K562 (cell line): ENCODE data around the gene ZKSCAN5. TPM values are rescaled to one million over a fixed set of nuclear protein-coding genes. Genes with fewer than 3 reads are reported as not detected.

Source experiments
- ARNT ChIP-seq, 2 experiments: fragments of 450-650 bp; IDR thresholded peaks; 2 replicates each; pipeline ENCODE4 v1.6.1; 2016; ENCODE audit warnings: mild to moderate bottlenecking in 1 of 2
- ELF1 ChIP-seq: fragments of 200-800 bp; sonication (Bioruptor generic); IDR thresholded peaks from 2 replicates; pipeline ENCODE4 v1.6.1; 2016; ENCODE audit warnings: missing genetic modification characterization, missing compliant biosample characterization
- ERF ChIP-seq: fragments of 450-650 bp; formaldehyde crosslinking; IDR thresholded peaks from 2 replicates; pipeline ENCODE4 v1.4.0; 2020; ENCODE audit warnings: mild to moderate bottlenecking, mixed read lengths
- FOSL1 ChIP-seq: fragments of 200-800 bp; sonication (Bioruptor generic); conservative IDR thresholded peaks from 2 replicates; pipeline ENCODE4 v1.6.1; 2016; ENCODE audit warnings: missing genetic modification characterization, missing compliant biosample characterization
- GTF2E2 ChIP-seq: fragments of 200-800 bp; sonication (Bioruptor generic); IDR thresholded peaks from 2 replicates; pipeline ENCODE4 v1.6.1; 2016; ENCODE audit warnings: missing genetic modification characterization, missing compliant biosample characterization
- MYC ChIP-seq, 2 experiments: fragments of 250-450 bp in 1 of 2; sonication (Bioruptor Pico) in 1 of 2; IDR thresholded peaks; 2 replicates each; pipeline versions ENCODE4 v1.5.1 to v1.6.1; 2012 to 2021; ENCODE audit warnings: low read depth in 2 of 2, borderline replicate concordance in 1 of 2, improper control_type of control experiment in 1 of 2, low read length in 1 of 2, mild to moderate bottlenecking in 1 of 2, moderate library complexity in 1 of 2
- NCOA4 ChIP-seq: fragments of 450-650 bp; IDR thresholded peaks from 2 replicates; pipeline ENCODE4 v1.6.1; 2018; ENCODE audit warnings: mild to moderate bottlenecking; ENCODE audit not compliant: partially characterized antibody
- NFE2 ChIP-seq: IDR thresholded peaks from 2 replicates; pipeline ENCODE4 v1.6.1; 2014; ENCODE audit warnings: antibody characterized with exemption, low read depth
- NFXL1 ChIP-seq: fragments of 450-650 bp; formaldehyde crosslinking; IDR thresholded peaks from 2 replicates; pipeline ENCODE4 v1.4.0; 2021; ENCODE audit warnings: mild to moderate bottlenecking
- POLR2AphosphoS5 ChIP-seq: IDR thresholded peaks from 2 replicates; pipeline ENCODE4 v1.6.1; 2011; ENCODE audit warnings: mild to moderate bottlenecking, low read depth, low read length, moderate library complexity; ENCODE audit not compliant: control insufficient read depth, insufficient read depth
- POLR2H ChIP-seq: IDR thresholded peaks from 2 replicates; pipeline ENCODE4 v1.6.1; 2016; ENCODE audit warnings: missing genetic modification characterization, low read depth, mild to moderate bottlenecking, control low read depth, missing compliant biosample characterization, moderate library complexity
- RCOR1 ChIP-seq, 2 experiments: IDR thresholded peaks; 2 replicates each; pipeline ENCODE4 v1.6.1; 2012; ENCODE audit warnings: low read depth in 2 of 2, low read length in 2 of 2, borderline replicate concordance in 1 of 2, improper control_type of control experiment in 1 of 2
- RHOXF2B ChIP-seq: fragments of 250-450 bp; sonication (Bioruptor Pico); conservative IDR thresholded peaks from 2 replicates; pipeline ENCODE4 v1.5.1; 2021
- SAP30 ChIP-seq: fragments of 200-600 bp; sonication (generic); IDR thresholded peaks from 2 replicates; pipeline ENCODE4 v1.6.1; 2012; ENCODE audit warnings: borderline replicate concordance, low read depth, mild to moderate bottlenecking, moderate library complexity, low read length, control low read depth, inconsistent platforms; ENCODE audit not compliant: insufficient read depth, poor library complexity, severe bottlenecking
- STAT5A ChIP-seq: IDR thresholded peaks from 2 replicates; pipeline ENCODE4 v1.6.1; 2012; ENCODE audit warnings: low read length, inconsistent platforms, borderline replicate concordance
- ZBTB7A ChIP-seq: IDR thresholded peaks from 2 replicates; pipeline ENCODE4 v1.6.1; 2011; ENCODE audit warnings: low read depth, mild to moderate bottlenecking, low read length, moderate library complexity, borderline replicate concordance; ENCODE audit not compliant: control insufficient read depth
- ZFP36 ChIP-seq: fragments of 150-350 bp; IDR thresholded peaks from 2 replicates; pipeline ENCODE4 v1.6.1; 2018; ENCODE audit warnings: low read length, low read depth; ENCODE audit not compliant: partially characterized antibody
- ZFX ChIP-seq: sonication (generic); formaldehyde crosslinking; IDR thresholded peaks from 2 replicates; pipeline ENCODE4 v1.8.0; 2022; ENCODE audit warnings: mild to moderate bottlenecking, missing genetic modification reagents, moderate library complexity
- ZNF431 ChIP-seq: sonication (generic); formaldehyde crosslinking; IDR thresholded peaks from 2 replicates; pipeline ENCODE4 v1.8.0; 2022; ENCODE audit warnings: mild to moderate bottlenecking, missing genetic modification reagents
- ZNF740 ChIP-seq, 3 experiments: fragments of 200-800 bp in 1 of 3; sonication (Bioruptor generic) in 1 of 3; sonication (generic) in 1 of 3; formaldehyde crosslinking in 1 of 3; IDR thresholded peaks; 2 replicates each; pipeline versions ENCODE4 v1.6.1 to v1.8.0; 2016 to 2022; ENCODE audit warnings: mild to moderate bottlenecking in 2 of 3, missing compliant biosample characterization in 2 of 3, missing genetic modification characterization in 2 of 3, missing genetic modification reagents in 1 of 3
- polyA plus RNA-seq, 8 experiments: library from polyadenylated mRNA; depleted of rRNA in 4 of 8; stranded (reverse) in 5 of 8; unstranded in 3 of 8; fragments of >200 nt; fragmentation: Nextera tagmentation in 2 of 8; fragmentation: Illumina TruSeq in 1 of 8; extraction: Ambion mirVana in 2 of 8; extraction: Trizol in 1 of 8; gene quantifications; 2 replicates each; pipeline versions ENCODE4 v1.2.1 to v1.2.3, GENCODE V29; 2011 to 2014; ENCODE audit warnings: inconsistent platforms in 1 of 8, missing spikeins in 1 of 8
- total RNA-seq, 7 experiments: library from RNA; depleted of rRNA in 6 of 7; stranded (reverse); fragments of >200 nt in 6 of 7; fragmentation: Illumina TruSeq in 2 of 7; extraction: Trizol in 2 of 7; gene quantifications; 2 replicates each; pipeline versions ENCODE4 v1.2.1 to v1.2.3, GENCODE V29; 2011 to 2021; ENCODE audit warnings: low replicate concordance in 1 of 7
- TF ChIP-seq, protein P1 (sequence below): fragments of 450-650 bp; formaldehyde crosslinking; IDR thresholded peaks from 2 replicates; pipeline ENCODE4 v1.4.0; 2020; ENCODE audit warnings: mild to moderate bottlenecking, moderate library complexity

ZKSCAN5 gene
- total and polyA plus RNA-seq, 9 of the 15 experiments (the other 6 are each of a cell fraction or from before 2014, with no cell fraction given): 4.2 to 19.0 (median 15.0) TPM

DNA sequence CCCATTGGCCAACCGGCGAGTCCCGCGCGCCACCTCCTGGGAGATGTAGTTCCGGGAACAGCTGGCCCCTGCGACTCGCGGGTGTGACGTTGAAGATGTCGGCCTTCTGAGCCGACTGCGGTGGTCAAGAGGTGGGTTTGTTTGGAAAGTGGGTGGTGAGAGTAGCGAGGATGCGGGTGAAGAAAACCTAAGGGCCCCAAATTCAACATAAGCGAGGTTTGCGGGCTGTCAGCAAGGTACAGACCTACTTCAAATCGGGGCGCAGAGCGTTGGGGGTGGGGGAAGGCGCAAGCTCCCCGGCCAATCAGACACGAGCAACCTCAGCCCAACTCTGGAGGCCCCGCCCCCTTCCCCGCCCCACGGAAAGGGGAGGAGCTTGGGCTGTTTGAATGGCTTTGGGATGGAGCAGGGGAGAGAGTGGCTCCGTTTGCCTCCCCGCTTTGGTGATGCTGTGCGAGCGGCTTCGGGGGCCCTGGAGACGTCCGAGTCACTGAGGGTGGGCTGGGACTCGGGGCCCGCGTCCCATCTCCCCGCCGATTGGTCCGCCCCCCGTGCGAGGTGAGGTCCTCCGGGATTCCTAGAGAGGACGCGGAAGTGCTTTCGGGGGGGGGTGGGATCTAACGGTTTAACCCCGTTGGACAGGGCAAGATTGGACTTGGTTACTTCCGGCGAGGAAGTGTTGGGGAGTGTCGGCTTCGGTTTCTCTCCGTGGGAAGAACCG lies at the start of gene ZKSCAN5 (continued):
- TF ChIP-seq SAP30: peak; percentile 65
- peak; percentile 78; the same call in 1 of the 2 replicates for TF ChIP-seq MYC (IDR thresholded peaks at IDR 0.05; ENCODE audit: low read depth, low read length)
- TF ChIP-seq MYC (CRISPR knock-in tag; IDR thresholded peaks at IDR 0.05; ENCODE audit: borderline replicate concordance, low read depth): no peak
- TF ChIP-seq POLR2H (tag): peak; percentile 61; the same call in 1 of the 2 replicates
- no peak for TF ChIP-seq NCOA4
- peak; percentile 98 for TF ChIP-seq POLR2AphosphoS5
- TF ChIP-seq ARNT (IDR thresholded peaks at IDR 0.05): 0 out of 4 replicates have a peak, but pooled peaks of 1 of the 2 experiments have one; percentile 16
- TF ChIP-seq ELF1: peak; percentile 99
- TF ChIP-seq RHOXF2B (CRISPR knock-in tag): no peak
- TF ChIP-seq NFXL1: no peak
- TF ChIP-seq ZFP36: no peak
- peak; percentile 57; the same call in 1 of the 2 replicates for TF ChIP-seq ZBTB7A
- peak; percentile 31; the same call in 1 of the 2 replicates for TF ChIP-seq ZNF431 (CRISPR knock-in tag)
- peak; percentile 9; the same call in 1 of the 2 replicates for TF ChIP-seq ERF
- peak; percentile 38; the same call in 1 of the 2 replicates for TF ChIP-seq STAT5A
- peak in 1 of 2 experiments; percentile 41; a peak in 2 of 4 replicates for TF ChIP-seq RCOR1 (IDR thresholded peaks at IDR 0.05; ENCODE audit: borderline replicate concordance in 1 of 2, low read depth in 2 of 2, low read length in 2 of 2)
- TF ChIP-seq NFE2: 0 out of 2 replicates have a peak, but pooled peaks have one; percentile 11
- TF ChIP-seq ZNF740 (CRISPR knock-in tag; IDR thresholded peaks at IDR 0.05): peak; percentile 99
- TF ChIP-seq ZNF740 (tag; IDR thresholded peaks at IDR 0.05): peak in 1 of 2 experiments; percentile 95; a peak in 2 of 4 replicates
- TF ChIP-seq, protein P1, sequence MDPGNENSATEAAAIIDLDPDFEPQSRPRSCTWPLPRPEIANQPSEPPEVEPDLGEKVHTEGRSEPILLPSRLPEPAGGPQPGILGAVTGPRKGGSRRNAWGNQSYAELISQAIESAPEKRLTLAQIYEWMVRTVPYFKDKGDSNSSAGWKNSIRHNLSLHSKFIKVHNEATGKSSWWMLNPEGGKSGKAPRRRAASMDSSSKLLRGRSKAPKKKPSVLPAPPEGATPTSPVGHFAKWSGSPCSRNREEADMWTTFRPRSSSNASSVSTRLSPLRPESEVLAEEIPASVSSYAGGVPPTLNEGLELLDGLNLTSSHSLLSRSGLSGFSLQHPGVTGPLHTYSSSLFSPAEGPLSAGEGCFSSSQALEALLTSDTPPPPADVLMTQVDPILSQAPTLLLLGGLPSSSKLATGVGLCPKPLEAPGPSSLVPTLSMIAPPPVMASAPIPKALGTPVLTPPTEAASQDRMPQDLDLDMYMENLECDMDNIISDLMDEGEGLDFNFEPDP (CRISPR knock-in tag): no peak
- TF ChIP-seq FOSL1 (tag): no peak
- peak; percentile 79; the same call in 1 of the 2 replicates for TF ChIP-seq GTF2E2 (tag)
- peak; percentile 84 for TF ChIP-seq ZFX (CRISPR knock-in tag)
